ENCODE data around the gene PLXNB3.
"Not testable (repeated sequence)": the region's sequence is repeated elsewhere in the genome, so short reads cannot be mapped to it uniquely, and the experiment has no call there.

Gene PLXNB3

DNA sequence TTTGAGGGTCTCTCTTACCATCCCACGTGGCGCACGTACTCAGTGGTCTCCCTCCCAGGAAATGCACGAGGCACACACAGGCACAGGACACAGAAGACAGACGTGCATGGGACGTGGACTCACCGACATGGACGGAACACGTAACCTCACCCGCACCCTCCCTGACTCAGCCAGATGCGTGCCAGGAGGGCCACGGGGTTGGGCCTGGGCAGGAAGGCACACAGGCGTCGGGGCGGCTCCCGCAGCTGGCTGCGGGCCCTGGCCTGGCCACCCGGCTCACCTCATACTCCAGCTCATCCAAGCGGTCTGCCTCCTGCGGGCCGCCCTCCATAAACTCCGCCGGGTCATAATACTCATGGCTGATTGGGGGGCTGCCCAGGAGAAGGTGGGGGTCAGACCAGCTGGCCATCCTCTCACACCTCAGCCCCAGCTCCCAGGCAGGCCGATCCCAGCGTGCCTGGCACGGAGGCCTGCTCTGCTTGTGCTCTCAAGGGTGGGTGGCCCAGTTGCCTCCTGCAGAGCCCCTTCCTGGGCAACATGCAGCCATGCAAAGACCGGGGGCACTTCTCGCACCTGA, 43.0 kb downstream of the PLXNB3 start:
- in situ Hi-C loops (cut with MboI; ENCODE audit: low sequenced_read_pairs), result no loop called here

- in situ Hi-C loops (cut with MboI; ENCODE audit: low sequenced_read_pairs), result no loop called here
Observed at GRCh38 chrX:153807976-153808375, 43.9 kb downstream of the PLXNB3 start.

DNA sequence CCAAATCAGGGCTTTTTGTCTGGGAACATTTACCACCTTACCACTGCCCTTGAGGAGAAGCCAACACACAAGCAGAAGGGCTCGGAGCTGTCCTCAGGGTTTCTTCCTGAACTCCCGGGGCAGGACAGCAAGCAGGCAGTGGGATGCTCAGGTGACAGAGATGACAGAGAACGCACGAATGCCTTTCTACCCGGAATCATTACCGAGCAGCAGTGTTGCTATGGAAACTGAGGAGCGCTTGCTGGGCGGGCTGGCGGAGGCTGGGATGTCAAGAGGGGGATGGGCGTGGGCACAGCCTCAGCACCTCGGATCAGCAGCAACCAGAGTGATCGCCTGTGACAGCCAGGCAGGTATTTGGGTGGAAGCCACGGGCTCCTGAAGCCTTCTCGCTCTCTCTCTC, 48.2 kb downstream of the PLXNB3 start:
- in situ Hi-C loops (cut with MboI; ENCODE audit: low sequenced_read_pairs), result no loop called here

DNA sequence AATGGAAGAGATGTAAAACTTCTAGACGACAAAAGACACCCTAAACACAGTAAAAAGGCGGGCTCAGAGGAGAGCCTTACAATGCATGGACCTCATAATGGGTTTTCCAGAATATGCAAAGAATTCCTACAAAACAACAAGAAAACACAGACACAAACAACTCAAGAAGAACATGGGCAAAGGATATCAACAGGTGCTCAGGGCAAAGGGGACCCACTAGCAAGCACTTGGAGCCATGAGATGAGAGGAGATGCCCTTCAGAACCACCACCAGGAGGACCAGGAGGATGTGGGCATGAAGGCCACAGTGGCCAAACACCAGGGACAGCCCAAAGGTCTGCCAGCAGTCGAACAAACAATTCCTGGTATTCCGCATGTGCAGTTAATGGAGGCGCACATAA, 49.1 kb downstream of the PLXNB3 start:
- in situ Hi-C loops (cut with MboI; ENCODE audit: low sequenced_read_pairs), result no loop called here

DNA sequence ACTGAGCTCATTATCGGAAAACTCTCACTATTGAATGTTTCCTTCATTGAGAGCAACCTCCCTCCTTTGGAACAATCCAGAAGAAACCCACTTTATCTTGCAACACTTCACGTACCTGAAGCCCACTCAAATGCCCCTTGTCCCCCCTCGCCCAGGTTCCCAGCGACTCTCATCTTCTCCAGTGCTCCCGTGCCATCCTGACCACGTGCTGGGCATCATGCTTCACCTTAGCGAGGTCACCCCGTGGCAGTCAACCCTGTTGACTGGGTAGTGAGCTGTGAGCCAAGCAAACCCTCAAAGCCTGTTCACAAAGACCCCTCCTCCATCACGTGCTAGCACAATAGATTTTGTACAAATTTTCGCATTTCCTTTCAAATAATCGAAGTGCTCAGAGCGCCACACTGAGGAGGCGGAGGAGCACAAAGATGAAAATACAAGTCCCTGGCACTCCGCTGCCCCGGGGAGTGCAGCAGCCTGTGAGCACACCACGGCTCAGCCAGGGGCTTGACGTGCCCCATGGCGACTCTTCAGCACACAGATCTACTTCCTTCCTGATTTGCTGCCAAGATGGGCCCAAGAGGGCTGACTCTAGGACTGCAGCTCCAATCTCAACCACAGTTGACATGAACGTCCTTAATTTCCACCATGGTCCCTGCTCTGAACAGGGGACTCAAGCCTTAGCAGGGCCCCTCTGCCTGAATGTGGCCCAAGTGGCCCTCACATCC, 50.7 kb downstream of the PLXNB3 start:
- in situ Hi-C loops (cut with MboI; ENCODE audit: low sequenced_read_pairs), result no loop called here

GRCh38 chrX:153816831-153817690, 53.0 kb downstream of the PLXNB3 start:
- in situ Hi-C loops (cut with MboI; ENCODE audit: low sequenced_read_pairs), result no loop called here

DNA sequence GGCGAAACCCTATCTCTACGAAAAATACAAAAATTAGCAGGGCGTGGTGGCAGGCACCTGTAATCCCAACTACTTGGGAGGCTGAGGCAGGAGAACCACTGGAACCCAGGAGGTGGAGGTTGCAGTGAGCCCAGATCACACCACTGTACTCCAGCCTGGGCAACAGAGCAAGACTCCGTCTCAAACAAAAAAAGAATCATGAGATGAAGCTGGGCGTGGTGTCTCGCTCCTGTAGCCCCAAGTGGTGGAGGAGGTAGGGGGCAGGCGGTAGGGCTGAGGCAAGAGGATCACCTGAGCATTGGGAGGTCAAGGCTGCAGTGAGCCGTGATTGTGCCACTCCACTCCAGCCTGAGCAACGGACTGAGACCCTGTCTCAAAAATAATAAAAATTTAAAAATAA, 54.0 kb downstream of the PLXNB3 start:
- in situ Hi-C loops (cut with MboI; ENCODE audit: low sequenced_read_pairs), result not testable (repeated sequence)

DNA sequence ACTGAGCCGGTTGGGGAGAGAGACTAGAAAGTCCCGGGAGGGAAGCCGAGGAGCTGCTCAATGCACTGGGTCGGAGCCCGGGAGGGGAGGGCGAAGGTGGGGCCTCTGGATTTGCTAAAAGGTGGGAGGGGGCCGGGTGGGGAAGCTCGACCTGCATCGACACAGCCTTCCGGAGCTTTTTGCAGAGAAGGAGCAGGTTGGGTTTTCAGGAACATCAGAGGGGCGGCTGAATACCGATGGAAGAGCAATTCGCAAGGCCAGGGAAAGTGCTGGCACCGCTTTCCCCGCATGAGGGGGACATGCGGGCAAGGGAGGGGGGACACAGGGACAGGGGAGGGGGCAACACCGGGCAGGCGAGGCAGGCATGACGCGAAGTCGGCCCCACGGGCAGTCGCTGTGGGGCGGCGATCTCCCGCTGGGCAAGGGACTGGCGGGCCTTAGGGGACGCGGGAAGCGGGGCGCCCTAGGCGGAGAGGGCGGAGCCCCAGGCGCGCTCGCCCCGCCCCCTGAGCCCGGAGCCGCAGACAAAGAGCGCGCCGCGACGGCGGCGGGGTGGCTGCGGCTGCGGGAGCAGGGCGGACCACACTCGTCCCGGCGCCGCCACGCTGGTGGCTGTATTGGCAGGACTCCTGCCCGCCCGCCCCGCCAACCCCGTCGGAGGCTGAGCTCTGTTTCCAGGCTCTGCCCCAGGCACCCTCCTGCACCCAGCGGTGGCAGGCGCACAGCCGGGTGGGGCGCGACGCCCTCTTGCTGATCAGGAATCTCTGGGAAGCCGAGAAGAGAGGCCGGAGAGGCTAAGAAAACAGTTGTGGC, 54.7 kb downstream of the PLXNB3 start:
- in situ Hi-C loops (cut with MboI; ENCODE audit: low sequenced_read_pairs), result no loop called here

DNA sequence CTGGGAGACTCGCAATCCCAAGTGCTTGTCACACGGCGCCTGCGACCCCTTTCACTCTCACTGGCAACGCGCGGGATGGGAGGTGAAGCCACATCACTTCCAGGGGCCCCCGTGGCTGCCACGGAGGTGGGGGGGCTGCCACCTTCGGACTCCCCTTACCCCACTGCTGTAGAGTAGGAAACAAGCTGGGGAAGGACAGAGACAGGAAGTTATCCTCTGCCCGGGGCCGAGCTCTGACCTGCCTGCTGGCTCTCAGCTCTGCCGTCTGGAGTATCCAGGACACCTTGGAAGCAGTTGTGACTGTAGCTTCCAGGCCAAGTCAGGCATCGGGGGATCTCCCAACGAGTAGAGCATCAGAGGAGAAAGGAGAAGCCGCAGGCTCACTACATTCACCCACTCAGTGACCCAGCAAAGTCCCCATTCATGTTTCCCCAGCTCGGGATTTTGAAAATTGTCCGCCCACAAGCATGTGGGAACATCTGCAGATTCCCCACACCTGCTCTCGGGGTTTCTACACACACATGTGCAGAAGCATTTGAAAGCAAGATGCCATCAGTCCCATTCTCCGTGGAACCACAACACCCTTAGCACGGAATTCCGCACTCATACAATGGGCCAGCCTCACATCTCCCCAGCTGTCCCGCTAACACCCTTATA, 55.5 kb downstream of the PLXNB3 start:
- in situ Hi-C loops (cut with MboI; ENCODE audit: low sequenced_read_pairs), result no loop called here

GRCh38 chrX:153820601-153821000, 56.6 kb downstream of the PLXNB3 start:
- in situ Hi-C loops (cut with MboI; ENCODE audit: low sequenced_read_pairs), result no loop called here

GRCh38 chrX:153821066-153821465, 57.0 kb downstream of the PLXNB3 start:
- in situ Hi-C loops (cut with MboI; ENCODE audit: low sequenced_read_pairs), result no loop called here

- in situ Hi-C loops (cut with MboI; ENCODE audit: low sequenced_read_pairs), result no loop called here
Observed at GRCh38 chrX:153824348-153824747, 60.3 kb downstream of the PLXNB3 start.

- in situ Hi-C loops (cut with MboI; ENCODE audit: low sequenced_read_pairs), result no loop called here
Observed at GRCh38 chrX:153825042-153825441, 61.0 kb downstream of the PLXNB3 start.

Data from hTERT RPE-1 (cell line).